ENCODE measurements around the gene EPHA4. TPM values are rescaled to one million over a fixed set of nuclear protein-coding genes. Genes with fewer than 3 reads are reported as not detected.

Gene EPHA4
- total RNA-seq, 4 donors from 2014 or later = 38.9 to 98.9 (median 68.0) TPM

GRCh38 chr2:221533299-221533698 lies 38.8 kb downstream of the EPHA4 start:
- no peak overlapping the region for H3K27ac ChIP-seq
- no peak for DNase-seq
- intact Hi-C loops (cut with DNase I) = no loop called here
- H3K4me1 ChIP-seq = peaks cover 14 to 22% of the 10 kb centered on the region in 2 donors
- H3K36me3 ChIP-seq = no peaks in the 10 kb centered on the region
- H3K4me3 ChIP-seq (replicated peaks in 1 of 3) = no peak overlapping the region
- no peak for TF ChIP-seq POLR2A (IDR thresholded peaks at IDR 0.05)
- no peak for TF ChIP-seq CTCF (IDR thresholded peaks at IDR 0.05)
- no peaks in the 10 kb centered on the region for H3K9me3 ChIP-seq
- 87 to 95% methylated on average over 6 of the region's 6 CpGs for WGBS, 2 donors
- no peaks in the 10 kb centered on the region for H3K27me3 ChIP-seq

GRCh38 chr2:221532641-221533040 lies 39.5 kb downstream of the EPHA4 start:
- Histone ChIP-seq H3K4me3 (replicated peaks in 1 of 3) (no peak overlapping the region), H3K4me1 (peaks cover 14 to 26% of the 10 kb centered on the region in 2 donors), H3K27me3 (no peaks in the 10 kb centered on the region), H3K36me3 (no peaks in the 10 kb centered on the region), H3K9me3 (no peaks in the 10 kb centered on the region), H3K27ac (no peak overlapping the region)
- TF ChIP-seq CTCF (IDR thresholded peaks at IDR 0.05) (no peak), POLR2A (IDR thresholded peaks at IDR 0.05) (no peak)
- DNase-seq = no peak
- intact Hi-C loops (cut with DNase I) = no loop called here
- WGBS, 2 donors = 91 to 100% methylated on average over 3 of the region's 3 CpGs

- intact Hi-C loops (cut with DNase I) = no loop called here
- TF ChIP-seq CTCF (IDR thresholded peaks at IDR 0.05) (no peak), POLR2A (IDR thresholded peaks at IDR 0.05) (no peak)
- DNase-seq = no peak
- peaks cover 14 to 34% of the 10 kb centered on the region in 2 donors for H3K4me1 ChIP-seq
- 35 to 52% methylated on average over 2 of the region's 2 CpGs for WGBS, 2 donors
- H3K36me3 ChIP-seq = no peaks in the 10 kb centered on the region
- H3K27ac ChIP-seq = no peak overlapping the region
- H3K27me3 ChIP-seq = no peaks in the 10 kb centered on the region
- no peaks in the 10 kb centered on the region for H3K9me3 ChIP-seq
- no peak overlapping the region for H3K4me3 ChIP-seq (replicated peaks in 1 of 3)
These were observed 41.5 kb downstream of the EPHA4 start for GRCh38 chr2:221530653-221531037.

- Histone ChIP-seq H3K4me3 (replicated peaks in 1 of 3) (no peak overlapping the region), H3K9me3 (no peaks in the 10 kb centered on the region), H3K4me1 (peaks cover 14 to 34% of the 10 kb centered on the region in 2 donors), H3K27me3 (no peaks in the 10 kb centered on the region), H3K27ac (no peak overlapping the region), H3K36me3 (no peaks in the 10 kb centered on the region)
- TF ChIP-seq CTCF (IDR thresholded peaks at IDR 0.05) = no peak
- no peak for TF ChIP-seq POLR2A (IDR thresholded peaks at IDR 0.05)
- DNase-seq = no peak
- 80 to 82% methylated on average over 10 of the region's 10 CpGs for WGBS, 2 donors
- intact Hi-C loops (cut with DNase I) = no loop called here
These were observed 42.0 kb downstream of the EPHA4 start for GRCh38 chr2:221529943-221530652.

- Histone ChIP-seq H3K4me3 (replicated peaks in 1 of 3) (no peak overlapping the region), H3K4me1 (peaks cover 14 to 34% of the 10 kb centered on the region in 2 donors), H3K27ac (no peak overlapping the region), H3K27me3 (no peaks in the 10 kb centered on the region), H3K36me3 (no peaks in the 10 kb centered on the region), H3K9me3 (no peaks in the 10 kb centered on the region)
- no peak for TF ChIP-seq POLR2A (IDR thresholded peaks at IDR 0.05)
- TF ChIP-seq CTCF (IDR thresholded peaks at IDR 0.05) = no peak
- DNase-seq = no peak
- 71 to 82% methylated on average over 8 of the region's 8 CpGs for WGBS, 2 donors
- intact Hi-C loops (cut with DNase I) = no loop called here
These were observed 42.7 kb downstream of the EPHA4 start for GRCh38 chr2:221529177-221529942.

Data from thyroid gland (tissue), 4 donors.